Measurements from ENCODE around the gene SH3GL3.

DNA sequence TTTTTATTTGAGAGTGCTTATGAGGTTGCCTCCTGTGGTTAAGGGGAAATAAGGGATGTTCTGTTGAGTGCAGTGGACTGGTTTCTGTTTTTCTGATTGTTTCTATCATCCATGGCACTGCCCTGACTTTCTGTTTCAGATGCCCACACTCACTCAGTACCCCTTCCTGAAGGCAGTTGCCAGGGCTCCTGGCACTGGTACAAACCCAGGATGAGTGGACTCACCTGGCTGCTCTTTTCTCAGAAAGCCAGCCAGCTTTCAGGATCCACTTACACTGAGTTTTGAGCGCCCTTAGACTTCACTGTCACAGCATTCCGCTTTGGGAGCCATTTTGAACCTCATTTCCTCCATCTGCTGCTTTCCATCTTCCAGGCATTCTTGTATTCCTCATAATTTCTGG lies 150.9 kb downstream of the SH3GL3 start:
- no peak for TF ChIP-seq YY1 (IDR thresholded peaks at IDR 0.05; ENCODE audit: insufficient read depth, insufficient read length)
- no peak for TF ChIP-seq ZNF274 (IDR thresholded peaks at IDR 0.05; ENCODE audit: low read depth, low read length)

Data from NT2/D1 (cell line).